GM13977 (cell line): ENCODE data around the gene F10.

Experiments used
- DNase-seq: peaks from one replicate; pipeline ENCODE4 v3.0.0; 2012; ENCODE audit warnings: low spot score
- in situ Hi-C: fragments of 300-500 bp; cut with MboI; formaldehyde crosslinking; loops from one replicate; pipeline ENCODE4 v1.12.0; 2022; ENCODE audit warnings: low sequenced_read_pairs, low pct_unique_long_range_greater_than_20kb, mixed read lengths, inconsistent platforms; ENCODE audit not compliant: unreplicated experiment
- TF ChIP-seq, protein P1 (sequence below): IDR thresholded peaks from 2 replicates; pipeline ENCODE4 v1.5.1; 2012; ENCODE audit warnings: mild to moderate bottlenecking, control low read depth; ENCODE audit not compliant: insufficient read depth; ENCODE audit errors: extremely low read depth, missing control alignments

Gene F10

DNA sequence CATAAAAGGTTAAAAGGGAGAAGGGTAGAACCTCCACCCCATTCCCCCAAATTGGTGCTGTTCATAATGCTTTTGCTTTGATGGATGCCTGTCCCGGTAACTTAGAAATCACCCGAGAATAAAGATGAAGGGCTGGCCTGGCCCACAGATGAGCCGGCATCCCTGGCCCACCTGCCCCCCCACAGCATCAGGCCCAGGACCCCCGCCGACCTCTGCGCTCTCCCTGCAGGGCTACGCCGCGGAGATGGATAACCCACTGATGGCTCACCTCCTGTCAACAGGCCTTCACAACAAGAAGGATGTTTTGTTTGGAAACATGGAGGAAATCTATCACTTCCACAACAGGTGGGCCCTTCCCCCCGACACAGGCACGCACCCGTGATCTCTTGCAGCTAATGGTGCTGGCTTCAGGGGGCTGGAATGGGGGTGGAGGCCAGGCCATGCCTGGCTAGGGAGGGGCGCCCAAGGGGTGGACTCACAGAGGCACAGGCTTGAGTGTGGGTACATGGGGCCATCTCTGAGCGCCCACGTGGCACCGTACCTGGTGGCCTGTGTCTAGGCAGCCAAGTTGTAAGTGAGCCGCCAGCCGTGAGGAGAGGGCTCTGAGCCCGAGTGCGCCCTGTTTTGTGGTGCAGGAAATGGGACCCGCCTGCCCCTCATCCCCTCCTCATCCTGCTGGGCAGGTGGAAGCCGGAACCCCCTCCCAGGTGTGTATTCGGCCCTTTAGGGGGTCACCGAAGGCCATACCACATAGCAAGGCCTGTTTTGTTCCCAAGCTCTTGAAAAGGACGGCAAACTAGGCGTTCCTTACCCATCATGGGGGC is 40.2 kb upstream of the F10 start:
- TF ChIP-seq, protein P1, sequence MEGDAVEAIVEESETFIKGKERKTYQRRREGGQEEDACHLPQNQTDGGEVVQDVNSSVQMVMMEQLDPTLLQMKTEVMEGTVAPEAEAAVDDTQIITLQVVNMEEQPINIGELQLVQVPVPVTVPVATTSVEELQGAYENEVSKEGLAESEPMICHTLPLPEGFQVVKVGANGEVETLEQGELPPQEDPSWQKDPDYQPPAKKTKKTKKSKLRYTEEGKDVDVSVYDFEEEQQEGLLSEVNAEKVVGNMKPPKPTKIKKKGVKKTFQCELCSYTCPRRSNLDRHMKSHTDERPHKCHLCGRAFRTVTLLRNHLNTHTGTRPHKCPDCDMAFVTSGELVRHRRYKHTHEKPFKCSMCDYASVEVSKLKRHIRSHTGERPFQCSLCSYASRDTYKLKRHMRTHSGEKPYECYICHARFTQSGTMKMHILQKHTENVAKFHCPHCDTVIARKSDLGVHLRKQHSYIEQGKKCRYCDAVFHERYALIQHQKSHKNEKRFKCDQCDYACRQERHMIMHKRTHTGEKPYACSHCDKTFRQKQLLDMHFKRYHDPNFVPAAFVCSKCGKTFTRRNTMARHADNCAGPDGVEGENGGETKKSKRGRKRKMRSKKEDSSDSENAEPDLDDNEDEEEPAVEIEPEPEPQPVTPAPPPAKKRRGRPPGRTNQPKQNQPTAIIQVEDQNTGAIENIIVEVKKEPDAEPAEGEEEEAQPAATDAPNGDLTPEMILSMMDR: no peak
- in situ Hi-C loops: no loop called here
- DNase-seq: no peak

DNA sequence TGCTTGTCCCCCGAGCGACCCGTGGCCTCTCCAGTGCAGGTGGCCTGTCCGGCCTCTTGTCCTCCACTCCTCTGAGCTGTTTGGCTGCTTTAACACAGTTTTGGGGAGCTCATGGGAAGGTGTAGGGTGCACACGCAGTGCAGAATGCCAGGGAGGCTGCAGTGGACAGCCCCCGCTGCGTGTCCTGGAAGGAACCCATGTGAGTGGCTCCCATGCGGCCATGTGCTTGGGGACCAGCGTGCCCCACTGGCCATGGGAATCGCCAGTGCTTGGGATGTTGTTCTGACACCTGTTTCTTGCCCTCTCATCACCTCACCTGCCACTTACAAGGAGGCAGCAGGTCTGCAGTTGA is 39.6 kb upstream of the F10 start:
- no peak for DNase-seq
- TF ChIP-seq, protein P1: no peak
- in situ Hi-C loops: no loop called here

DNA sequence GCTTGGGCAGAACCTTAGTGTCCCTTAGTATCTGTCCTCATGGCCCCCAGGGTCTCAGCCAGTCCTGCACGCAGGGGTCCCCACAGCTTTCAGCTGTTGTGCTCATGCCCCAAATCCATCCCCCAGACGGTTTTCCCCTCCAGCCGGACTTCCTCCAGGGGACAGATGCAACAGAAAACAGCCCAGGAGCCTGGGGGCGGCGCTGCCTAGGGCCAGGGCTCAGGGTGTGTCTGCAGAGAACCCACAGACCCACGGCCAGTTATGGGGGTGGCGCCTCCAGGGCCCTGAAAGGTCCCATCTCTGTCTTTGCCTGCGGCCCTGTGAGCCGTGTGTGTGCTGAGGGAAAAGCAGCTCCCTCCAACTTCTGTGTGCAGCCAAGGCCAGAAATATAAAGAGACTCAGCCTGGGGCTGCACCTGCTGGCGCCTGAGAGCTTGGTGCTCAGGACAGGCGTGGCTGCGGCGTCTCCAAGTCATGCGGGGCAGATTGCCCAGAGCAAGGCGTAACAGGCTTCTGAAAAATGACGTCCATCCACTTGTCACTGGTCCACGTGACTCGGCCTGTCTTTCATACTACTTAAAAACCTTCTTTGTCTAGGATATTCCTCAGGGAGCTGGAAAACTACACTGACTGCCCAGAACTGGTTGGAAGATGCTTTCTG is 39.1 kb upstream of the F10 start:
- in situ Hi-C loops: no loop called here
- no peak for DNase-seq
- TF ChIP-seq, protein P1: no peak

DNA sequence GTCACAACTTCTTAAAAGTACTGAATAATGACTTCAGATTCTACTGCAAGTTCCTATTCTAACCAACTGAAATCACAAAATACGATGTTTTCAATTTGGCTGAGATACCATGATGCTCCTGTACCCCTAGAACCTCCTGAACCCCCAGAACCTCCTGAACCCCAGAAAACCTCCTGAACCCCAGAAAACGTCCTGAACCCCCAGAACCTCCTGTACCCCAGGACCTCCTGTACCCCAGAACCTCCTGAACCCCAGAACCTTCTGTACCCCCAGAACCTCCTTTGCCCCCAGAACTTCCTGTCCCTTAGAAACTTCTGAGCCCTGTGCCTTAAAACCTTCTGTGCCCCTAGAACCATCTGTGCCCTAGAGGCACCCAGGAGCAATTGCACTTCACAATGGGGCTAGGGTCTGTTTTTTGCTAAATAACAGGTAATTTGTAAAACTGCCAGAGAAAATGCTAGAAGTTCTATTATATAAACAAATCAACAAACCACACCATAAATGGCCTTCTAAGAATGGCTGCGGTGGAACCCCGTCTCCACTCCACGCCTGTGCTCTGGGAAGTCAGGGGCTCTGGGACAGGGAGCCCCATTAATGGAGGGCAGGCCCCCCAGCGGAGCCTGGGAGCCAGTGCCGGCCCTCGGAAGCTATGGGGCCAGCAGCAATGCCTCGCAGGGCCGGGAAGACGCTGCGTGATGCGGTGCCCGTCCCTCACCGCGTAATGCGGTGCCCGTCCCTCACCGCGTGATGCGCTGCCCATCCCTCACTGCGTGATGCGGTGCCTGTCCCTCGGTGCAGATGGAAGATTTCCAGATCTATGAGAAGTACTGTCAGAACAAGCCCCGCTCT is 38.3 kb upstream of the F10 start:
- DNase-seq: no peak
- in situ Hi-C loops: no loop called here

DNA sequence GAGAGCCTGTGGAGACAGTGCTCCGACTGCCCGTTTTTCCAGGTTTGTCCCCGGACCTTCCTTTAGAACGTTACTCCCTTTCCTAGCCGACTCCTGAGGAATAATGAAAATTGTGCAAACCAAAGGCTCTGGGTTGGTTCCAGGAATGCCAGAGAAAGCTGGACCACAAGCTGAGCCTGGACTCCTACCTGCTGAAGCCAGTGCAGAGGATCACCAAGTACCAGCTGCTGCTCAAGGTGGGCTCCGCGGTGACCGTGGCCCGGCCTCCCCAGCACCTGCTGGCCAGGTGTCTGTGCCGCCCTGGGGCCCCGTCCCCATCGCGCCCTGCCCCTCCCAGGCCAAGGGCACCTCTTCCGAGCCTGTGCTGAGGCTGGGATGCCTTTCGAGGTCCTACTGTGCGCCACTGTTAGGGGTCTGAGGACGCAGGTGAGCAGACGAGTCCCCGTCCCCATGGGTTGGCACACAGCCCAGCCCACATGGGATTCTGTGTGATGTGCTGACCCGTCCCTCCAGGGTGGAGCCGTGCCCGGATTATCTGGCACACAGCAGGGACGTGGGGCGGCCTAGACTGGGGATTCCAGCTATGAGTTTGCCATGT is 37.6 kb upstream of the F10 start:
- TF ChIP-seq, protein P1: no peak
- in situ Hi-C loops: no loop called here
- no peak for DNase-seq

More for the DNA sequence above, 38.3 kb upstream of the F10 start:
- TF ChIP-seq, protein P1: no peak
